HG03439 (cell line): ENCODE data around the gene TEX14.
"Not testable (repeated sequence)": the region's sequence is repeated elsewhere in the genome, so short reads cannot be mapped to it uniquely, and the experiment has no call there.

Experiments used
- ATAC-seq: cut with Tn5 transposase; IDR thresholded peaks from one replicate; pipeline ENCODE4 v1.9.1; 2021; ENCODE audit warnings: mild to moderate bottlenecking, moderate library complexity; ENCODE audit not compliant: unreplicated experiment

Gene TEX14

DNA sequence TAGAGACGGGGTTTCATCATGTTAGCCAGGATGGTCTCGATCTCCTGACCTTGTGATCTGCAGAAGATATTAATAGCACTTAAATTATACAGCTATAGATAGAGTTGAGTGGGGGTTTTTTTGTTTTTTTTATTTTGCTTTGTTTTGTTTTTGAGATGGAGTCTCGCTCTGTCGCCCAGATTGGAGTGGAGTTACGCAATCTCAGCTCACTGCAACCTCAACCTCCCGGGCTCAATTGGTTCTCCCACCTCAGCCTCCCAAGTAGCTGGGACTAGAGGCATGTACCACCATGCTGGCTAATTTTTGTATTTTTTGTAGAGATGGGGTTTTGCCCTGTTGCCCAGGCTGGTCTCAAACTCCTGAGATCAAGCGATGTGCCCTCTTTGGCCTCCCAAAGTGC lies 1.8 kb downstream of the TEX14 start:
- not testable (repeated sequence) for ATAC-seq

DNA sequence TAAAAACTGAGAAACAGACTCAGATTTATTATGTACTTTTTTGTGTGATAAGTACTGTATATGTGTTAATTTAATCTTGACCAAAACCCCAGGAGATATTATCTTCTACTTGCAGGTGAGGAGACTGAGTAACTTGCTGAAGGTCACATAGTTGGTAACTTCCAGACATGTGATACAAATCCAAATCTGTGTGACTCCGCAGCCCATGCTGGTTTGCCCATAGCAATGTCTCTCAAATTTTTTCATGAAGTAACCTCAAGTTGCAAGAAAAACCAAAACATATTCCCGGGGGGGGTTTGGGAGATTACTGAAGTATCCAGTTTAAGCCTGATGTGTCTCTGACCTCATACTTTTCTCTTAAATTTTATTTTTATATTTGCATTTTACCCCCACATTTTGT lies 3.3 kb downstream of the TEX14 start:
- ATAC-seq = no peak

DNA sequence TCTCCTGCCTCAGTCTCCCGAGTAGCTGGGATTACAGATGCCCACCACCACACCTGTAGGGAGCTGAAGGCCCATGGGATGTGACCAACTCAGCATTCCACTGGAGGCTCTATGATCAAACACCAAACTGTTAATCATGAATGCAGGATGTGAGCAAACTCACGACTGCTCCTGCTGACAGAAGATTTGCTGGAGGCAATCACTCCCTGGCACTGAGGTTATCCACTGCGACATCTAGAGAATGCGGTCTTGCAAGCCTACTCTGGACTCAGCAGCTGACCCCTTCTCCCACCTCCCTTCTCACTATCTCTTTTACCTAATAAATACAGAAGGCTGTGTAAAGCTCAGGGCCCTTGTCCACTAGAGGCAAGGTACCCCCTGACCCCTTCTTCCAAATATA lies 4.9 kb downstream of the TEX14 start:
- ATAC-seq = no peak

DNA sequence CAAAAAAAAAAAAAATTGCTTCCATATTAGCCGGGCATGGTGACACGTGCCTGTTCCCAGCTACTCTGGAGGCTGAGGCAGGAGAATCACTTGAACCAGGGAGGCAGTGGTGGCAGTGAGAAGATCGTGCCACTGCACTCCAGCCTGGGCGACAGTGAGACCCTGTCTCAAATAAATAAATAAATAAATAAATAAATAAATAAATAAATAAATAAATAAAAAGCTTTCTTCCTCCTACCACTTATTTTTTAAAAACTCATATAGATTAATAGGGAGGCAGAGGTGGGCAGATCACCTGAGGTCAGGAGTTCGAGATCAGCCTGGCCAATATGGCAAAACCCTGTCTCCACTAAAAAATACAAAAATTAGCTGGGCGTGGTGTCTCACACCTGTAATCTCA lies 7.4 kb downstream of the TEX14 start:
- ATAC-seq = not testable (repeated sequence)

DNA sequence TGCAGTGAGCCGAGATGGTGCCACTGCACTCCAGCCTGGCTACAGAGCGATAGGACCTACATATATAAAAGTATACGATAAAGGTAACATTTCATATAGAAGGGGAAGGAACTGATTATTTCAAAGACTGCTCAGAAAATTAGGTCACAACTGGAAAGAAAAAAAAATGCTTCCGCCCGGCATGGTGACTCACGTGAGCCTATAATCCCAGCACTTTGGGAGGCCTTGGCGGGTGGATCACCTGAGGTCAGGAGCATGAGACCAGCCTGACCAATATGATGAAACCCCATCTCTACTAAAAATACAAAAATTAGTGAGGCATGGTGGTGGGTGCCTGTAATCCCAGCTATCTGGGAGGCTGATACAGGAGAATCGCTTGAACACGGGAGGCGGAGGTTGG lies 7.8 kb downstream of the TEX14 start:
- no peak for ATAC-seq

DNA sequence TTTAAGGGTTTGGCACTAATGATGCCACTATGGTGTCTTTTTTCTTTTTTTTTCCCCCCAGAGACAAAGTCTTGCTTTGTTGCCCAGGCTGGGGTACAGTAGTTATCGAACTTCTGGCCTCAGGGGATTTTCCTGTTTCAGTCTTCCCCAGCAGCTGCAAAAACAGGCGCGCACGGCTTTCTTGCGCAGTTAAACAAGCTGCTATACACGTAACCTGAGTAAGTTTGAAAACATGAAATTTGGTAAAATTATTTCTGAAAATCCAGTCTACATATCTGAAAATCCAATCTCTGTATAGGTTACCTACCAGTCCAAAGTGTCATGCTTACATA lies 11.8 kb downstream of the TEX14 start:
- ATAC-seq = no peak

DNA sequence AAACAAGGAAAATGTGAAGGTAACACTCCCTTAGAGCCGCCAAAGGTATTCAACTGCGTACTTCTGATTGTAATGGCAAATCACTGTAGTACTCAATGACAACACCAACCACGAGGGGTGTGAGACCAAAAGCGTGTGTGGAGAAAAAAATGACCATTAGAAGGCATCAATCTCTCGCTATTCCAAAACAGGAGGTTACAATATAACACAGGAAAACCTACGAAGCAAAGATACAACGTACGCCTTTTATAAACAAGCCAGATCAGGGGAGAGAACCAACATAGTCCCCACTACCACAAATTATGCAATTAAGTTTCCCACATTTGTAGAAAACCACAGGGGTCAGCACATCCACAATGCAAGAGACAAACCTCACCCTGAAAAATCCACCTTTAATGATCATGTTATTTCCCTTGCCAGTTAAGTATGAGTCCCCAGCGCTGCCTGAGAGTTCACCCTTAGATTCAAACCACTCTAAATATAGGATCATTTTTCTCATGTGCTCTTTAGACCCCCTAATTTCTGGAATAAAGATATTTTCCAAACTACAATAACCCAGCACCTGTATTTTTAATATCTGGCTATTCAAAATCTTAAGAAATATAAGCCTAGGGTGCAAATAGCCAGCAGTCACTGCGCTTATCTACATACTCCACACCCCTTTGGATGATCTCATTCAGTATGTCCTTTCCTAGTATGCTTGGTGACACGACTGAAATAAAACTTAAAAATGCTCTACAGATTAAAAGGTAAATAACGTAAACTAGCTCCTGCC lies 12.4 kb downstream of the TEX14 start:
- peak; percentile 73 for ATAC-seq

DNA sequence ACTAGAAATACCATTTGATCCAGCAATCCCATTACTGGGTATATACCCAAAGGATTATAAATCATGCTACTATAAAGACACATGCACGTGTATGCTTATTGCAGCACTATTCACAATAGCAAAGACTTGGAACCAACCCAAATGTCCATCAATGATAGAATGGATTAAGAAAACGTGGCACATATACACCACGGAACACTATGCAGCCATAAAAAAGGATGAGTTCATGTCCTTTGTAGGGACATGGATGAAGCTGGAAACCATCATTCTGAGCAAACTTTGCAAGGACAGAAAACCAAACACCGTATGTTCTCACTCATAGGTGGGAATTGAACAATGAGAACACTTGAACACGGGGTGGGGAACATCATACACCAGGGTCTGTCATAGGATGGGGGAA lies 13.6 kb downstream of the TEX14 start:
- ATAC-seq = not testable (repeated sequence)

DNA sequence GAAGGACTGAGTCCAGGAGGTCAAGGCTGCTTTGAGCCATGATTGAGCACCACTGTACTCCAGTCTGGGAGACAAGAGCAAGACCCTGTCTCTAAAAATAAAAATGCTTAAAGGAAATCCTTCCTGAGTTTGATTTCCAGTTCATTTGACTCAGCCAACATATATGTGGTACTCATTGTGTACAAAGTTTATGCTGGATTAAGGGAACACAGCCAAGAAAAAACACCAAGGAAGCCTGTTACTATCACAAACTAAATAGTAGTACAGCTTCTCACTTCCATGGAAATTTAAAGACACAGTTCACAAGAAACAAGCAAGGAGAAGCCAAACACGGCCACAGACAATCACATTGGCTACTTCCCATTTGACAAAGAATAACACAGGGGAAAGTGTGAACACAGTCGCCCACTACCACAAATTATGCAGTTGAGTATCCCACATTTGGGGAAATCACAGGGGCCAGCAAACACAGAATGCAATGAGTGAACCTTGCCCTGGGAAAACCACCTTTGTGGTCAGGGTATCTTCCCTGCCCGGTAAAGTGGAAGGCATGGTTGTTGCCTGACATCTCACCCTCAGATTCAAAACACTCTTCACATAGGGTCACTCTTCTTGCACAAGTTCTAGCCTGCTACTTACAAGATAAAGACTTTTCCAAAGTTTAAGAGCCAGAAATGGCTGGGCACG lies 14.5 kb downstream of the TEX14 start:
- ATAC-seq = no peak

DNA sequence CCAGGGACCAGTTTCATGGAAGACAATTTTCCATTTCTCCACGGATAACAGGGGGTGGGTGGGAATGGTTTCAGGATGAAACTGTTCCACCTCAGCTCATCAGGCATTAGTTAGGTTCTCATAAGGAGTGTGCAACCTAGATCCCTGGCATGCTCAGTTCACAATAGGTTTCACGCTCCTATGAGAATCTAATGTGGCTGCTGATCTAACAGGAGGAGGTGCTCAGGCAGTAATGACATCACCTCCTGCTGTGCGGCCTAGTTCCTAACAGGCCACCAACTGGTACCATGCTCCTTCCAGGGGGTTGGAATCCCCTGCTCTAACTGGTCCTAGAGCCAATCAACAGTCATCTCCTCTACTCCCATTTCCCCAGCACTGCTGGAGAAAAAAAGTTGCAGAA lies 19.9 kb downstream of the TEX14 start:
- ATAC-seq = no peak

DNA sequence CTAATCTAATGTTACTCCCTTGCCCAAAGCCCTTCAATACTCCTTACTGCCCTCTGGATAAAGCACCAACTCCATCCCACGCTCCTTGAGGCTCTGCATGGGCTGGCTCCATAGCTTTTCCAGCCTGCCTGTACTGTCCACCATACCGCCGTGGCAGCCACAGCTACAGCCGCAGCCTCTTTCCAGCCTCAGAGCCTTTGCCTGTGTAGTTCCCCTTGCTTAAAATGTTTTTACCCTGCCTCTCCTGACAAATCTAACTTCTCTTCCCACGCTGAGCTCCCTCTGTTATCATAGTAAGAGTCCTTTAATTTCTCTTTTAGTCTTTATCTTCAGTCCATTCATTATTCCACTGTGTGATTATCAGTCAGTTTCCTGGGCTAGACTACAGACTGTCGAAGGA lies 22.0 kb downstream of the TEX14 start:
- ATAC-seq = no peak

DNA sequence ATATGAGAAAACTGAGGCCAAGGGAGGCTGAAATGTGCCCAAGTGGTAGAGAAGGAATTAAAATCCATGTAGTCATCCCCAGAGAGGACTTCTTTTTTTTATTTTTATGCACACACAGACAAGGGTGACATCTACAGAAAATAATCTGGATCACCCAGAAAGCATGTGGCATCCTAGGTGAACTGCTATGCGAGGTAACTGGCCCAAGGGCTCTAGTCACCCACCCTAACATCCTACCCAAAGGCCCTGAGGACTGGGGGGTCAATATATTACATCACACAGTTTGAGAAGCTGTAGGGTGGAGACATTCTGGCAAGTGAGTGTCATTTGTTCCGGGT lies 23.3 kb downstream of the TEX14 start:
- no peak for ATAC-seq

DNA sequence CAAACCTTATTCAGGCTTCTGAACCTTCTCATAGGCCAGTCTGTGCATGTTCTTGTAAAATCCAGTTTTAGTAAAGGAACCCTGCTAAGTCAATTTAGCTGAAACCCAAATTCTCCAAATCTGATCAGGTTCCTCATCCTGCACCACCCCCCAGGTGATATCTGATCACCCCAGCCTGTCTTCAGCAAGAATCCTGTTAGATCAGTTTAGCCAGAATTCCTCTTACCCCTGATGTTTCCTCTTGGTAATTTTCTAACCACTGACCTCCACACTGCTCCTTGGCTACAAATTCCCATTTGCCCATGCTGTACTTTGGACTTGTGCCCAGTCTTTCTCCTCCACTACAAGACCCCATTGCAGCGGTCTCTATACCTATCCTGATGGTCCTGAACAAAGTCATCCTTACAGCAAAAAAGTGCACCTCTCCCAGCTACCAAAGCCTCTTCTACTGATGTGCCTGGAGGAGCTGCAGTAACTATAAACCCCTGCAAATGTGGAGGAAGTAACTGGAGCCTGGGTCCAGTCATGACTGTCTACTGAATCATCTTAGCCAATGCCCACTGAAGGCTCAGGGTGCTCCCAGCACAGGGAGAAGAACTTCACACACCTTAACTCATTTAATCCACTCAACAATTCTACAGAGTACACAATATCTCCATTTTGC lies 23.8 kb downstream of the TEX14 start:
- no peak for ATAC-seq

DNA sequence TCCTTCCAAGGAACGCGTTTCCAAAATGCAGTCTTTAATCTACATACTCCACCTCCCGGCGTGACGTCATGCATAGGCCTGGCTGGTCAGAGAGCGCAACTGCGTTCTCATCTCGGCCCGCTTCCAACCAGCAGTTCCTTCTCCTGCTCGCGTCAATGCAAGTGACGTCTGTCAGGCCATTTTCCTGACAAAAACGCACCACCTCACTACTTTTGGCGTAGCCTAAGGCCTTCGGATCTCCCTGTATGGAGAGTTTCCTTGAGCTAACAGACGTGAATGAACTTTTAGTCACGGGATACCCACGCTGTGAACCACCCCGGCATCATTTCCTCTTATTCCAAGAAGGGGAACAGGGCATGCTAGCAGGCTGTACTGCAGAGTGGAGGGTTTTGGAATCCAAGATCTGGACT lies 25.0 kb downstream of the TEX14 start:
- no peak for ATAC-seq

DNA sequence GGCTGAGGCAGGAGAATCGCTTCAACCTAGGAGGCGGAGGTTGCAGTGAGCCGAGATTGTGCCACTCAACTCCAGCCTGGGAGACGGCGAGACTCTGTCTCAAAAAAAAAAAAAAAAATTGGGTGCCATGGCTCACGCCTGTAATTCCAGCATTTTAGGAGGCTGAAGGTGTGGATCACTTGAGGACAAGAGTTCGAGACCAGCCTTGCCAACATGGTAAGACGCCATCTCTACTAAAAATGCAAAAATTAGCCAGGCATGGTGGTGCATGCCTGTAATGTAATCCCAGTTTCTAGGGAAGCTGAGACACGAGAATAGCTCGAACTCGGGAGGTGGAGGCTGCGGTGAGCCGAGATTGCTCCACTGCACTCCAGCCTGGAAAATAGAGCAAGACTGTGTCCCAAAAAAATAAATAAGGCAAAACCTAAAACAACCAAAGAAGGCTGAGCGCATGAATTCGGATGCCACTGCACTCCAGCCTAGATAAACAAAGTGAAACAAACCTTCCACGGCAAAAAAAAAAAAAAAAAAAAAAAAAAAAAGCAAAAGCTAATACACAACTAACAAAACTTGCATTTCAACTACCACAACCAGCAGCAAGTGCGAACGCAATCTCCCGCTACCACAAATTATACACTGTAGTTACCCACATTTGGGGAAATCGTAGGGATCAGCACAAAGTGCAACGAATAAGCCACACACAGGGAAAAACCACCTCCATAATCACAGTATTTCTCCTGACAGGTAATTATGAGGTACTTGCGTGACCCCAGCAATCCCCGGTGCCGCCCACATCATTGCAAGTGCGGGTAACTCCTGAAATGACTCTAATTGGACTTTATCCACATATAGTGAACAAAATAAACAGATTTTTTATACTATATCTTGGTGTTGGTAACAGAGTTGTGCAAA lies 25.6 kb downstream of the TEX14 start:
- no peak for ATAC-seq

DNA sequence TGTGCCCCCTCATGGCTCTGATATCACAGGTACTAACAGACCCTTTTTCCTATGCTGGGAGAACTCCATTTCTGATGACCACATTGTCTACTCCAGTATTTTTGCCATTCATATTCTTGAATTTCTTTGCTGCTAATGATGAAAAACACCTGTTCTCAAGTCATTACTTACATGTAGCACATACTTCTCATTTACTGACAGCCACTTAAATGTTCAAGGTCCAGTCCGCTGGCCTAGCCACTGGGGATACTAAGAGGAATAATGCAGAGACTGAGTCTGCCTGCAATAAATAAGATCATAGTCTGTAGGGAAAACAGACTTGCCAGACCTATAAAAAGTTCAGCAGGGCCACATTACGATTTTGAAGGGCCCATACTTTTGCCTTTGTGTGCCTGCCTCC lies 27.5 kb downstream of the TEX14 start:
- ATAC-seq = no peak

DNA sequence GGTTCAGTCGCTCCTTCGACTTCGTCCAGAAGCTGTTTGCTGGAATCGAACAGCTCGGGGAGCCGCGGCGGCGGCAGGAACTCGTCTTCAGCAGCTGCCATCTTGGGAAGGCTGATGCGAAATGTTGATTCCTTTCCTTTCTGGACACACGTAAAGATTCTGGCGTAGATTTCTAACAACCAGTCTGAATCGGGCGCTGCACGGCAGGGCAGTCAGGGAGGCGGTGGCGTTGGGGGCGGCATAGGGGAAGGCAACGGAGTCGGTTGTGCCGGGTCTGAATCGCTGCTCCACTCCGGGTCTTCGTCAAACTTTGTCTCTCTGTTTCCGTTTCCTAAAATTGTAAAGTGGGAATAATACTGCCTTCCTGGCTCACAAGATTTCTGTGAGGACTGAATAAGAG lies 30.3 kb downstream of the TEX14 start:
- no peak for ATAC-seq

DNA sequence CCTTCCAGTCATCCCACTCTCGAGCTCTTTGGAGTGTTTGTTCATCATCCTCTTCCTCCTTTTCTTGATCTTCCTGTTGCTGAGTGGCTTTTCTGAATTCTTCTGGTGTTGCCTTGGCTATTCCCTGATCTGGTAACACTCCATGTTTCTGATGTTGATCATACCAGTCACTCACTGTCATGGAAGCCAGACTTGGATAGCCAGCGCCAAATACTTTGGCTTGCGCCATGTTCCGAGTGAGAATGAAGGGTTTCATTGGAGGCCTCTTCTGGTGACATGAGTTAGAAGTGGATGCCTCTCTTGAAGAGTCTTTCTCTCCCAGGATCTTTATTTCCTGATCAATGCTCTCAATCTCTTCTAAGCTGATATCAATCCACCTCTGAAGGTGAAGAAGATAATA lies 31.2 kb downstream of the TEX14 start:
- ATAC-seq = no peak

DNA sequence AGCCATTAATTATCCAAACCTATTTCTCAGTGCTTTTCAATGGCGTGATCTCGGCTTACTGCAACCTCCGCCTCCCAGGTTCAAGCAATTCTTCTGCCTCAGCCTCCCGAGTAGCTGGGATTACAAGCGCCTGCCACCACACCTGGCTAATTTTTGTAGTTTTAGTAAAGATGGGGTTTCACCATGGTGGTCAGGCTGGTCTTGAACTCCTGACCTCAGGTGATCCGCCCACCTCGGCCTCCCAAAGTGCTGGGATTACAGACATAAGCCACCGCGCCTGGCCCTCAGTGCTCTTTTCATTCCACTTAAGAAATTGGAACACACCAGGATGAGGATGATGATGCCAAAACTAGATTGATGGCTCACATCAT lies 32.1 kb downstream of the TEX14 start:
- not testable (repeated sequence) for ATAC-seq

DNA sequence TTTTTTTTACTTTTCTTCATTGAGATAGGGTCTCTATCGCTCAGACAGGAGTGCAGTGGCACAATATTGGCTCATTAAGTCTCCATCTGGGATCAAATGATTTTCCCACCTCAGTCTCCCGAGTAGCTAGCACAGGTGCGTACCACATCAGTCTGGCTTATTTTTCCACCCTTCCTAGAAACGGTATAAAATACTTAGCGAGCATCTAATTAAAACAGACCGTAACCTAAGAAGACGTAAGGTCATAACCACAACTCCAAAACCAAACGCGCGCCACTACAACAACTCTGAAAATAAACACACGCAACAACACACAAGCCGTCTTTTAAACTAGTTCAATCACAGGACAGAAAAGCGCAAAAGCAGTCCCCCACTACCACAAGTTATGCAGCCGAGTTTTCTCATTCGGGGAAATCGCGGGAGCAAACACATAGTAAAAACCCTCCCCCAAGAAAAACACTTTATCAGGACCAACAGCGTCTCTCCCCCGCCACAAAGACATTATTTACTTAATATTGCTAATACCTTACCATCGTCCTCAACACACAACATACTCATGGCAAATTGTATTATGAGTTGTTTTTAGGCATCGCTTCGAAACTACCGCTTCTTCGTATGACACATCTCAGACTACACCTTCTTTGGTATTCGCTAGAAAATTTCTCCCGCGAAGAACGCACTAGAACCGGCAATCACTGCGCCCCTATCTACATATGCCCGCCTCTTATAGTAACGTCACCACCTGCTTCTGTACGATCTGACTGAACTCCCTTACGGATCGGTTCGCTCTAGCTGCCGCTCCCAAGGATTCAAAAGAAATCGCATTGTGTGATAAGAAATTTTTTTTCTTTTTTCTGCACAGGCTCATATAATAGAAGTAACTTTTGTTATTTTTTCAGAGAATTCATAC lies 32.8 kb downstream of the TEX14 start:
- peak; percentile 67 for ATAC-seq
